SW 1271 (cell line): ENCODE measurements around the gene SLC47A1.
"Not testable (repeated sequence)": the region's sequence is repeated elsewhere in the genome, so short reads cannot be mapped to it uniquely, and the experiment has no call there.

Experiments used
- DNase-seq, 2 experiments: peaks; one replicate each; lab custom pipeline; 2025; lab: John Stamatoyannopoulos, UW

SLC47A1 gene

DNA sequence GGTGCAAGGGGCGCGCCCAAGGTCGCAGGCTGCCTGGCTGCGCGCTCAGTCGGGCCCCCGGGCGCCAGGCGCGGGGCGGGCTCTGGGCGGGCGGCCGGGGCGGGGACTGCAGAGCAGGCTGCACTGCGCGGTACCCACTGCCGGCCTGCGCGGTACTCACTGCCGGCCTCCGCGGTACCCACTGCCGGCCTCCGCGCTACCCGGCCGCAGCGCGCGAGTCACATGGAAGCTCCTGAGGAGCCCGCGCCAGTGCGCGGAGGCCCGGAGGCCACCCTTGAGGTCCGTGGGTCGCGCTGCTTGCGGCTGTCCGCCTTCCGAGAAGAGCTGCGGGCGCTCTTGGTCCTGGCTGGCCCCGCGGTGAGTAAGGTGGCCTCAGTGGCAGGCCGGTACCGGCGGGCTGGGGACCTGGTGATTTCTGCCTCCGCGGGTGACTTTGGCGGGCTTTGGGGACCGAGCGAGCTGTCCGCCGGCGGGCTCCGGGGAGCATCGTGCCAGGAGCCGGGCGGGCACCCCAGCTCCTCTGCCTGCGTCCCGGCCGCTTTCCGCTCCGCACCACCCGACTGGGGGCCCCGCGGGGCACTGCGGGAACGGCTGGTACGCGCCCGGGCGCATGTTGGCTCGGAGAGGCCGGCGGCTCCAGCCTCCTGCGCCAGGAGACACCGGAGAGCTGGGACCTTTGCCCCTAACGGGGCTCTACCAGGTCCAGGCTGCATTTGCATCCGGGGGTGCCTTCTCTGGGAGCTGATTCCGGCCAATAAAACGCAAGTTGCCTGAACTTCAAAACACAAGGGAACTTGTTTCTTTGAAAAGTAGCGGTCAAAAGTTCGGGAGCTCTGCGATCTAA is at the start of gene SLC47A1:
SLC47A1 (plus strand) TSS at position 137 of the 844 bp plus-strand sequence; CDS start at position 223, 86 bp downstream.
- peak in 1 of 2 experiments; percentile 43 for DNase-seq

GRCh38 chr17:19485800-19486340 is 47.8 kb upstream of the SLC47A1 start:
- DNase-seq = no peak

DNA sequence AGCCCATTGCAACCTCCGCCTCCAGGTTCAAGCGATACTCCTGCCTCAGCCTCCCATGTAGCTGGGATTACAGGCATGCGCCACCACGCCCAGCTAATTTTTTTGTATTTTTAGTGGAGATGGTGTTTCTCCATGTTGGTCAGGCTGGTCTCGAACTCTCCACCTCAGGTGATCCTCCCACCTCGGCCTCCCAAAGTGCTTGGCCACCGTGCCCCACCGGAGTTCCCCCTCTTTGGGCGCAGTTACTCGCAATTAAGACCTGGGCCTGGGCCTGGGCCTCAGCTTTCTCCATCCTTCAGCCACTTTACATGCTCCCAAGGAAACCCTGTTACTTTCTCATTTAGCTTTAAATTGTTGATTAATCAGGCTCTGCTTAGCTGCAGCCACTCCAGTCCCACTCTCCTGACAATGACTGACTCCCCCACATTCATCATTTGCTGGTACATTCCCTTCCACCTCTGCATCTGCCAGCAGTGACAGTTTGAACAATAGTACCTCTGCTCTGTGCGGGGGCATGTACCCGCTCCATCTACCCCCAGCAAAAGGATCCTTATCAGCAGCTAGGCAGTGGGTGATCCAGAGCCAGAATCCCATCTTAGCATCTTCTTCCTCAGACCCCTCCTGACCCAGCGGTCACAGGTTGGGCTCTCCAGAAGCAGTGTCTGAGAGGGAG is 47.2 kb upstream of the SLC47A1 start:
- DNase-seq = no peak

- DNase-seq = no peak
These were observed 46.5 kb upstream of the SLC47A1 start for GRCh38 chr17:19487024-19487600.

DNA sequence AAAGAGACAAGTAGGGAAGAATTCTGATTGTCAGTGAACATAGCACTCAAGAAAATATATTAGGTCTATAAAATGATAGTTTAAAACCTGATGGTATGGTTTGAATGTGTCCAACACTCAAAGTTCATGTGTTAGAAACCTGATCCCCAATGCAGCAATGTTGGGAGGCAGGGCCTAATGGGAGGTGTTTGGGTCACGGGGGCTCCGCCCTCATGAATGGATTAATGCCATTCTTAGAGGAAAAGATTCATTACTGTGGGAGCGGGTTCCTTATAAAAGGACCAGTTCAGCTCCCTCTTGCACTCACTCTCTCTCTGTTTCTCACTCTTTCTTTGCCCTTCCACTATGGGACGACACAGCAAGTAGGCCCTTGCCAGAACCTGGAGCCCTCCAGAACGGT is 41.5 kb upstream of the SLC47A1 start:
- no peak for DNase-seq

- no peak for DNase-seq
These were observed 38.5 kb upstream of the SLC47A1 start for GRCh38 chr17:19494961-19495806.

GRCh38 chr17:19495828-19496528 is 37.7 kb upstream of the SLC47A1 start:
- no peak for DNase-seq

DNA sequence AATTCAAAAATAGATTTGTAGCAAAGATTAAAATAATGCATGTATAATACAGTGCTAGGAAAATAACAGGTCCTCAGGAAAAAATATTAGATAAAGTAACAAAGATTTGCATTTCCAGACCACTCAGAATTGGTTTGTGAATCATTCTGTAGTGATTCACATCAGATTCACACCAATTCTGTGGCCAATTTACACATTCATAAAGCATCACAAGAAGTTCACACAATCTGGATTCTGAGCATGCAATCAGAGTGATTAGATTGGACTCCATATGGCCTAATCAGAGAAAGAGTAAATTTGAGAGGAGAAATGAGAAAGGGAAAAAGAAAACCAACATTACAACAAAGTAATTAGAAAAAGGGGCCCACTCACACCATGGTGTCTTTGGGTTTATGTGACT is 36.0 kb upstream of the SLC47A1 start:
- no peak for DNase-seq

DNA sequence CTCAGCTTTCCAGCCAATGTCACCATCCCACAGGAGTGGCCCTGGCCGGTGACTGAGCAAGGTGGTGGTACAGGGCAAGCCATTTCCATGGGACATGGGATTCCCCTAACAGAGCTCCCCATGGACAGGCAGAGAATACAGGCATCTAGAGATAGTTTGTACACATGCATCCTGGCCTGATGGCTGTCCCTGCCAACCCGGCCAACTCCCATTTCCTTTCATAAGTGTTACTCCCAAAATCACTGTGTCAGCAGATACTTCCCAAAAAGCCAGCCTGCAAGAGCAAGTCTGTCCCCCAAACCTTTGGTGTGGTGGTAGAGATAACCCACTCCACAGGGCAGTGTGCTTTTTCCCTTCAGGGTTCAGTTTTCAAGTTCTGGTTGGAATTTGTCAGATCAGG is 32.4 kb upstream of the SLC47A1 start:
- no peak for DNase-seq

DNA sequence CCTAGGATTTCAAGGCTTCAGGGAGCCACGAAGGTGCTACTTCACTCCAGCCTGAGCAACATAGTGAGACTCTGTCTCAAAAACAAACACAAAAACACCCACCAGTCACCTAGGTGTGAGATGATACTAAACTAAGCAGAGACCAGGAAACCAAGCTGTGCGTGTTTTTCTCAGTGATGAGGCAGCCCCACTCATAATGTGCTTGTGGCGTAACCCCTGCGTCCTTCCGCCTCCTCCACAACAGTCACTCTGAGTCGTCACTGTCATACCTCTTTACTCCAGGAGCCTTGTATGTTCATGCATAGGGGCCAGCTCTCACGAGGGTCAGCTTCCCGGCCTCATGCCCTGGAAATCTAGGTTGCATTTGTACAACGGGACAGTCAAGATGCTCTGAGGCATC is 31.1 kb upstream of the SLC47A1 start:
- DNase-seq = no peak

DNA sequence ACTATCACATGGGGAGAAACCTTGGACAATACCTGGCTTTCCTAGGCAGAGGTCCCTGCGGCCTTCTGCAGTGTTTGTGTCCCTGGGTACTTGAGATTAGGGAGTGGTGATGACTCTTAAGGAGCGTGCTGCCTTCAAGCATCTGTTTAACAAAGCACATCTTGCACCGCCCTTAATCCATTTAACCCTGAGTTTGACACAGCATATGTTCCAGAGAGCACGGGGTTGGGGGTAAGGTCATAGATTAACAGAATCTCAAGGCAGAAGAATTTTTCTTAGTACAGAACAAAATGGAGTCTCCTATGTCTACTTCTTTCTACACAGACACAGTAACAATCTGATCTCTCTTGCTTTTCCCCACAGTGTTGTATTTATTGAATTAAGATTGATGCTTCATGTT is 28.1 kb upstream of the SLC47A1 start:
- not testable (repeated sequence) for DNase-seq

DNA sequence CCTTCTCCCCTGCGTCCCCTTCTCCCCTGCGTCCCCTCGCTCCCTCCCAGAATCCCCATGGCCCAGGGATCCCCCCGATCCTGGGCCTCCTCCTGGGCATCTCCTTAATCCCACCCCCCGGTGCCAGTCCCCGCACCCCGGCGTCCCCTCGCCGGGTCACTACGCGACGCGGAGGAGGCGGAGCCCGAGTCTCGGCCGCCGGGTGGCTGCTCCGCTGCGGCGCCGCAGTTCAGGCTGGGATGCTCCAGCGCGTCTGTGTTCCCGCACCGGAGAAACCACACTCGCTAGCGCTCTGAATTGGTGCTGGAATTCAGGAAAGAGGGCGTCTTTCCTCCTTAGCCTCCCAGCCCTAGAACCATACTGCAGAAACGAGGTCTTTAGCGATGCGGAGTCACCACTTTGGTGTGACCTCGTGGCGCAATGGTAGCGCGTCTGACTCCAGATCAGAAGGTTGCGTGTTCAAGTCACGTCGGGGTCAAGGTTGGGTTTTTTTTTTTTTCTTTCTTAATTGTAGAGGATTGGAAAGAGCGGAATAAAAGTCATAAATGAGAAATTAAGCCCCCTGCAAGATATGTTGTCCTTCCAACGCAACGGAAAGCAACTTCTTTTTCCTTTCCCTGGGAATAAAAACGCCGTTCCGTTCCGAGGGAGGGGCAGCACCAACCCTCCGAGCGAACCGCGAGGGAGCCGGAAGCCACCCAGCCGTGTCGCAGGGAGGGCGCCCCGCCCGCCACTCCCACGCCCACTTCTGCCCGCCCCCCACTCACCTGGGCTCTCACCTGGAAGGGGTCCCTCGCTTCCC is 25.7 kb upstream of the SLC47A1 start:
- peak; percentile 86 to 88 for DNase-seq

DNA sequence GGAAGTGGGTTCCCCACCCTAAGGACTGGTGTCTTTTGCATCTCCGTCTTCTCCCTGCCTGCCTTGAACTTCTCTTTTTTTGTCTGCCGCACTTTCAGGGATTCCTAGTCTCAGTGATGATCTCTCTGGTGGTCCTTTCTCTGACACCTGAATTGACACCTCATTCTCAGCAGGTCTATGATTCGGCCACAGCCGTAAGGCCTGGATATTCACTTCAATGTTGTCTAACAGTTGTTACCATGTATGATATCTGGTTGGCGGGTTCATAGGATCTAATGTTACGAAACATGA is 25.1 kb upstream of the SLC47A1 start:
- no peak for DNase-seq

DNA sequence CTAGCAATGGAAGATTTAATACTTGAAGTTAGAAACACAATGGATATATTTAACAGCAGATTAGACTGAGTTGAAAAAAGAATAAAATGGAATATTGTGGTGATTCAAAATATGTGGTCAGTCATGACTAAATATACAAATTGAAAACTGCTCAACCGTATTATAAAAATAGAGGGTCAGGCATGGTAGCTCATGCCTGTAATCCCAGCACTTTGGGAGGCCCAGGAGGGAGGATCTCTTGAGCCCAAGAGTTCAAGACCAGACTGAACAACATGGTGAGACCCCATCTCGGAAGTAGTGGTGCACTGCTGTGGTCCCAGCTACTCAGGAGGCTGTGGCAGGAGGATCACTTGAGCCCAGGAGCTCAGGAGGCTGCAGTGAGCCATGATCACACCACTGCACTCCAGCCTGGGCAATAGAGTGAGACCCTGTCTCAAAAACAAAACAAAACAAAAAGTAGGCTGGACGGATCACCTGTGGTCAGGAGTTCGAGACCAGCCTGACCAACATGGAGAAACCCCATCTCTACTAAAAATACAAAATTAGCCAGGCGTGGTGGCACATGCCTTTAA is 24.3 kb upstream of the SLC47A1 start:
- not testable (repeated sequence) for DNase-seq

- no peak for DNase-seq
These were observed 22.8 kb upstream of the SLC47A1 start for GRCh38 chr17:19510903-19511302.

DNA sequence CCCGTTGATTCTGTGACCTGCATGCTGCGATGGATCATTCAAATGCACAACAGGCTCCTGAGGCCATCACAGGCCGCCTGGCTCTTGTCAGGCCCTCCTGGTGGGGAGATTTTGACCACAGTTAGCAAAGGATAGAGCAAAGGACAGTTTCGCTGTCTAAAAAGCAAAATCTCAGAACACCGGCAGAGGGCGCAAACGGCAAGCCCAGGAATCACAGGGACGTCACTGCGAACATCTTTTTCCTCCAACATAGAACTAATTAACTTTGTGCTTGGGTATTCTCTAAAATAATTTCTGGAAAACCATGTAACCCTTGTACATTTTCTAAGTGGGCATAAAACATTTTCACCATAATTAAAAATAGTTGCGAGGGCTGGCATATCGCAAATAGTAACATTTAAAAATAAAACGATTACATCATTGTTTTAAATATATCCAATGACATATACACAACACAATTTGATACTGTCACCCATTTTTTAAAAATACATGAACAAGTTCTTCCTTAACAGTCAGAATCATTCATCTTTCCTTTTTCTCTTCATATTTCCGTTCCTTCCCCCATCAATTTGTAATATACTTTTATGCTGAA is 19.7 kb upstream of the SLC47A1 start:
- DNase-seq = peak; percentile 60 to 87

DNA sequence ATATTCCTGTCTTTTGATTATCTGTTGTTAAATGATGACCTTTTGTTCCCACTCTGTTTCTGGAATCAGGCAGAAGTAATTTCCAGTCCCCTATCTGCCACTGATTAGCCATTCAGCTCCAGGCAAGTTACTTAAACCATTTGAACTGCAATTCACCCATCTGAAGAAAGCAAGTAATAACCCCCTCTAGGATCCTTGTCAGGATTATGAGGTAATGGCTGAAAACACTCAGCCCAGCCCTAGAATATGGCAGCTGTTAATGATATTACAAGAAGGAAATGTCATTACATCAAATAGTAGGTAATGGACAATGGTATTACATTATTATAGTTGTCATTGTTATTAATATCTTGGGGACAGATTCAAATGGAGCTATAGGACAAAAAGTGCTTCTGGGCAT is 16.0 kb upstream of the SLC47A1 start:
- no peak for DNase-seq

- not testable (repeated sequence) for DNase-seq
These were observed 14.0 kb upstream of the SLC47A1 start for GRCh38 chr17:19519388-19520291.

DNA sequence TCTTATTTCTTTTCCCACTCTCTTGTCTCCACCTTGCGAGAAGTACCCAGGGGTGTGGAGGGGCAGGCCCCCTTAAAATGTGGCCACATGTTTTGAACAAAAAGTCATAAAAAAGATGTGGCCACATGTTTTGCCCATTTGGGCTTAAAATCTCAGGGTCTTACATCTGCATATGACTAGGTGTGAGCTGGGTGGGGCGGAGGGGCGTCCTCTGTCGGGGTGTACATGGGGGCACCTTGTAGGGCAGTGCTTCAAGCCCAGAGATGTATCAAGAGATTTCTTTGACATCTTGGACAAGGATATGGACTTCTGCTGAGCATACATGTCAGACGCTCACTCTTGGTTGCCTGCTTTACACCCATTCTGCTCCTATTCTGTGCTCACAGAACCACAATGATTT is 13.0 kb upstream of the SLC47A1 start:
- no peak for DNase-seq
